ENCODE measurements around the gene HADHA. TPM values are rescaled to one million over a fixed set of nuclear protein-coding genes. Genes with fewer than 3 reads are reported as not detected.
A peak's percentile ranks its signal among the peaks of the same experiment; 100 is the strongest.

Gene HADHA
- total RNA-seq, 1 experiment from 2014 or later, result 112 TPM

- H3K4me1 ChIP-seq (ENCODE audit: insufficient read depth, low read length), result no peaks in the 10 kb centered on the region; the same call in 1 of the 2 replicates
- Mint-ChIP-seq H3K4me3 (peak overlapping the region; percentile 67 to 89), H3K36me3 (ENCODE audit: insufficient read depth in 1 of 3, low read depth in 3 of 3) (peaks cover 0 to 12% (median 9%) of the 10 kb centered on the region in 3 experiments; a peak in 6 of 7 replicates), H3K4me1 (peaks cover 10 to 19% of the 10 kb centered on the region in 2 experiments), H3K27ac (no peak overlapping the region), H3K9me3 (peaks cover 0 to 5% of the 10 kb centered on the region in 2 experiments; a peak in 2 of 5 replicates), H3K27me3 (ENCODE audit: low read depth) (peaks cover 28% of the 10 kb centered on the region)
- no CpG with 5 or more reads among the region's 46 CpGs for WGBS (ENCODE audit: extremely low coverage, insufficient read length, low lambda C conversion rate)
- H3K79me1 ChIP-seq (ENCODE audit: insufficient read depth, low read depth, low read length, poor library complexity, severe bottlenecking), result no peaks in the 10 kb centered on the region
- no peak overlapping the region for H2BK15ac ChIP-seq (ENCODE audit: low read depth, low read length)
- no peak overlapping the region for H3K23ac ChIP-seq (ENCODE audit: insufficient read length, low read depth, low read length)
- no peak overlapping the region for H2BK120ac ChIP-seq (ENCODE audit: low read depth, low read length, poor library complexity, severe bottlenecking)
- no peak overlapping the region for H3K4ac ChIP-seq (ENCODE audit: low read depth, low read length)
- H3K23me2 ChIP-seq (ENCODE audit: insufficient read length, low read depth, low read length, poor library complexity, severe bottlenecking), result peaks cover 16% of the 10 kb centered on the region
- no peak overlapping the region for H2BK5ac ChIP-seq (ENCODE audit: insufficient read length, low read length)
- no peak overlapping the region for H2AFZ ChIP-seq (ENCODE audit: low read length)
- H3T11ph ChIP-seq (ENCODE audit: low read length), result no peak overlapping the region
- H2BK12ac ChIP-seq (ENCODE audit: insufficient read length, low read depth, low read length), result no peak overlapping the region
- no peak overlapping the region for H4K91ac ChIP-seq (ENCODE audit: insufficient read length, low read depth, low read length)
- no peaks in the 10 kb centered on the region for H4K20me1 ChIP-seq (ENCODE audit: control insufficient read depth, insufficient read depth, insufficient read length)
- H3K79me2 ChIP-seq (ENCODE audit: insufficient read depth, low read length), result no peaks in the 10 kb centered on the region
- no peak overlapping the region for H2AK5ac ChIP-seq (ENCODE audit: insufficient read length, low read length)
- H3K4me2 ChIP-seq (ENCODE audit: insufficient read depth, insufficient read length, low read length), result peak overlapping the region; percentile 36
- H3K9ac ChIP-seq (ENCODE audit: extremely low read depth, insufficient read length, low read length), result no peak overlapping the region
- no peak overlapping the region for H3K14ac ChIP-seq (ENCODE audit: insufficient read depth, low read length)
- no peak overlapping the region for H2BK20ac ChIP-seq (ENCODE audit: low read depth, low read length, poor library complexity, severe bottlenecking)
- H3K18ac ChIP-seq (ENCODE audit: insufficient read length, low read depth, low read length), result no peak overlapping the region
- no peak overlapping the region for H3K56ac ChIP-seq (ENCODE audit: insufficient read length, low read depth, low read length)
- no peak for TF ChIP-seq CTCF (conservative IDR thresholded peaks at IDR 0.05)
- DNase-seq, result peak; percentile 34
- no peak overlapping the region for H3K27ac ChIP-seq (ENCODE audit: insufficient read length, low read depth, low read length)
- H4K5ac ChIP-seq (ENCODE audit: insufficient read length, low read depth, low read length), result no peak overlapping the region
- H3K9me3 ChIP-seq (ENCODE audit: control insufficient read depth, low read depth, low read length), result no peaks in the 10 kb centered on the region
- H3K27me3 ChIP-seq (ENCODE audit: insufficient read depth, low read length), result no peaks in the 10 kb centered on the region
- H4K8ac ChIP-seq (replicated peaks; ENCODE audit: insufficient read length, low read depth, low read length), result no peak overlapping the region
These were observed 70.5 kb downstream of the HADHA start for GRCh38 chr2:26173776-26174482.

Measured in H9 (cell line).